MM.1S (cell line): ENCODE data around the gene SPPL3.

ENCODE experiments used
- EZH2phosphoT487 ChIP-seq: fragments of 300-600 bp; sonication (generic); IDR thresholded peaks from 2 replicates; pipeline ENCODE4 v1.6.1; 2018; ENCODE audit warnings: antibody characterized with exemption, low read length
- TF ChIP-seq, protein P1 (sequence below): fragments of 300-600 bp; sonication (generic); IDR thresholded peaks from 2 replicates; pipeline ENCODE4 v1.5.1; 2016; ENCODE audit warnings: antibody characterized with exemption, low read length, mixed read lengths

DNA sequence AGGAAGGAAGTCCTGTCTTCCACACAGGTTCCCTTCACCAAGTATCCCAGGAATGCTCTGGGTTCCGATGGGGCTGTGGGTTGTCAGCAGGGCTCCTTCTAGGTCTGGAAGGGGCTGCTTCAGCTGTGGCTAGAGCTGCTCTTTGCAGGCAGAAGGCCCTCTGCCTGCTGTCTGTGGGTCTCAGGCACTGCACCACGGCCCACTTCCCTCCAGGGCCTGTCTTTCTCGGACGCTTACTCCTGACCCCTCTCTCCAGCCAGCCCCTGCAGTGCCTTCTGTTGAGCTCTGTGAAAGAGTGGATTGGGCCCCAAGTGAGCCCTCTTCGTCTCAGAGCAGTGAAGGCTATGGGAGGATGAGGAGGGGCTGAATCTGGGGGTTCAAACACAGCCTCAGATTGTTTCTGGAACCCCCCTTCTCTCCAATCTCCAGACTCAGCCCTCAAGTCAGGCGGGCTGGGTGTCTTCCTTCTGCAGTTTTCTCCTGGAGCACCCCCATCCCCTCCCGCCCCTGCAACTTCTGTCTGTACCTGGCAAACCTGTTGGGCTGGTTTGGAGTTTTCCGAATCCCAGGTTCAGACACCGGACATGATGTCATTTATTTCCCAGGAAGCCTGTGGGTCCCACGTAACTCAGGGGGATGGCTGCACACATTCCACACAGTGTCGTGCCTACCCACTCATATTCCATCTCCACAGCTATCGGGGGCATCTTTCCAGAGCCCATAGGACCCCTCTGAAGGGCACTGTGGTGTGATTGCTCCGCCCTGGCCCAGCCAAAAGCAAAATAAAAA, 24.9 kb upstream of the SPPL3 start:
- TF ChIP-seq, protein P1, sequence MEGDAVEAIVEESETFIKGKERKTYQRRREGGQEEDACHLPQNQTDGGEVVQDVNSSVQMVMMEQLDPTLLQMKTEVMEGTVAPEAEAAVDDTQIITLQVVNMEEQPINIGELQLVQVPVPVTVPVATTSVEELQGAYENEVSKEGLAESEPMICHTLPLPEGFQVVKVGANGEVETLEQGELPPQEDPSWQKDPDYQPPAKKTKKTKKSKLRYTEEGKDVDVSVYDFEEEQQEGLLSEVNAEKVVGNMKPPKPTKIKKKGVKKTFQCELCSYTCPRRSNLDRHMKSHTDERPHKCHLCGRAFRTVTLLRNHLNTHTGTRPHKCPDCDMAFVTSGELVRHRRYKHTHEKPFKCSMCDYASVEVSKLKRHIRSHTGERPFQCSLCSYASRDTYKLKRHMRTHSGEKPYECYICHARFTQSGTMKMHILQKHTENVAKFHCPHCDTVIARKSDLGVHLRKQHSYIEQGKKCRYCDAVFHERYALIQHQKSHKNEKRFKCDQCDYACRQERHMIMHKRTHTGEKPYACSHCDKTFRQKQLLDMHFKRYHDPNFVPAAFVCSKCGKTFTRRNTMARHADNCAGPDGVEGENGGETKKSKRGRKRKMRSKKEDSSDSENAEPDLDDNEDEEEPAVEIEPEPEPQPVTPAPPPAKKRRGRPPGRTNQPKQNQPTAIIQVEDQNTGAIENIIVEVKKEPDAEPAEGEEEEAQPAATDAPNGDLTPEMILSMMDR, result no peak
- TF ChIP-seq EZH2phosphoT487, result no peak
